ENCODE results near the gene CTBP2. TPM values are rescaled to one million over a fixed set of nuclear protein-coding genes. Genes with fewer than 3 reads are reported as not detected.
A peak's percentile ranks its signal among the peaks of the same experiment; 100 is the strongest.

Gene CTBP2
- total RNA-seq, 1 experiment from 2014 or later: 212 TPM

DNA sequence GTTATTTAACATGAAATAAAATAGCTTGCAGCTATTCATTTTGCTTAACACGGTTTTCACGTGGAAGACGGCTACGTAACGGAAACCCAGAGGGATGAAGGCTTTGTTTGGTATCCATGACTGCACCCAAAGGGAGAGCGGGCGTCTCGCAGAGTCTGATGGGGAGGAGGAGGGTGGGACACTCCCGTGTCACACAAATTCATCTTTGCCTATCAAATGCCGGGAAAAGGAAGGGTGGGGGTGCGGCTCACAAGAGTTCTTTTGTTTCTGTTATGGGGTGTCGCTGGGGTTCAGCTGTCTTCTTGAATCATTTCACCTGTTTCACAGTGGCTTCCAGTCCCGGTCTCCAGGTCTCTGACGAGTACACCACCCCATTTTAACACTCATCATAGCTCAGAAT is 110.0 kb downstream of the CTBP2 start:
- H3T11ph ChIP-seq (ENCODE audit: low read length): no peak overlapping the region
- H2BK12ac ChIP-seq (ENCODE audit: insufficient read length, low read depth, low read length): no peak overlapping the region
- H4K5ac ChIP-seq (ENCODE audit: insufficient read length, low read depth, low read length): no peak overlapping the region
- Mint-ChIP-seq H3K4me1 (peaks cover 66 to 68% of the 10 kb centered on the region in 2 experiments), H3K36me3 (ENCODE audit: insufficient read depth in 1 of 3, low read depth in 3 of 3) (peaks cover 27 to 48% (median 28%) of the 10 kb centered on the region in 3 experiments), H3K4me3 (no peak overlapping the region), H3K27me3 (ENCODE audit: low read depth) (no peaks in the 10 kb centered on the region), H3K9me3 (peaks cover 0 to 2% of the 10 kb centered on the region in 2 experiments; a peak in 1 of 5 replicates), H3K27ac (peak overlapping the region in 2 of 3 experiments; percentile 42 to 52; a peak in 3 of 7 replicates)
- peaks cover 16% of the 10 kb centered on the region for H3K79me1 ChIP-seq (ENCODE audit: insufficient read depth, low read depth, low read length, poor library complexity, severe bottlenecking)
- no peaks in the 10 kb centered on the region for H3K23me2 ChIP-seq (ENCODE audit: insufficient read length, low read depth, low read length, poor library complexity, severe bottlenecking)
- H3K27ac ChIP-seq (ENCODE audit: insufficient read length, low read depth, low read length): no peak overlapping the region
- H3K9ac ChIP-seq (ENCODE audit: extremely low read depth, insufficient read length, low read length): no peak overlapping the region
- H2BK20ac ChIP-seq (ENCODE audit: low read depth, low read length, poor library complexity, severe bottlenecking): no peak overlapping the region
- H2BK5ac ChIP-seq (ENCODE audit: insufficient read length, low read length): no peak overlapping the region
- no peak overlapping the region for H2AFZ ChIP-seq (ENCODE audit: low read length)
- WGBS (ENCODE audit: extremely low coverage, insufficient read length, low lambda C conversion rate): no CpG with 5 or more reads among the region's 14 CpGs
- H3K4ac ChIP-seq (ENCODE audit: low read depth, low read length): no peak overlapping the region
- H4K20me1 ChIP-seq (ENCODE audit: control insufficient read depth, insufficient read depth, insufficient read length): no peaks in the 10 kb centered on the region
- no peak overlapping the region for H2AK5ac ChIP-seq (ENCODE audit: insufficient read length, low read length)
- H3K56ac ChIP-seq (ENCODE audit: insufficient read length, low read depth, low read length): no peak overlapping the region
- no peaks in the 10 kb centered on the region for H3K27me3 ChIP-seq (ENCODE audit: insufficient read depth, low read length)
- H3K18ac ChIP-seq (ENCODE audit: insufficient read length, low read depth, low read length): no peak overlapping the region
- H3K4me2 ChIP-seq (ENCODE audit: insufficient read depth, insufficient read length, low read length): no peak overlapping the region
- H3K4me1 ChIP-seq (ENCODE audit: insufficient read depth, low read length): peaks cover 11% of the 10 kb centered on the region; the same call in 1 of the 2 replicates
- TF ChIP-seq, protein P1, sequence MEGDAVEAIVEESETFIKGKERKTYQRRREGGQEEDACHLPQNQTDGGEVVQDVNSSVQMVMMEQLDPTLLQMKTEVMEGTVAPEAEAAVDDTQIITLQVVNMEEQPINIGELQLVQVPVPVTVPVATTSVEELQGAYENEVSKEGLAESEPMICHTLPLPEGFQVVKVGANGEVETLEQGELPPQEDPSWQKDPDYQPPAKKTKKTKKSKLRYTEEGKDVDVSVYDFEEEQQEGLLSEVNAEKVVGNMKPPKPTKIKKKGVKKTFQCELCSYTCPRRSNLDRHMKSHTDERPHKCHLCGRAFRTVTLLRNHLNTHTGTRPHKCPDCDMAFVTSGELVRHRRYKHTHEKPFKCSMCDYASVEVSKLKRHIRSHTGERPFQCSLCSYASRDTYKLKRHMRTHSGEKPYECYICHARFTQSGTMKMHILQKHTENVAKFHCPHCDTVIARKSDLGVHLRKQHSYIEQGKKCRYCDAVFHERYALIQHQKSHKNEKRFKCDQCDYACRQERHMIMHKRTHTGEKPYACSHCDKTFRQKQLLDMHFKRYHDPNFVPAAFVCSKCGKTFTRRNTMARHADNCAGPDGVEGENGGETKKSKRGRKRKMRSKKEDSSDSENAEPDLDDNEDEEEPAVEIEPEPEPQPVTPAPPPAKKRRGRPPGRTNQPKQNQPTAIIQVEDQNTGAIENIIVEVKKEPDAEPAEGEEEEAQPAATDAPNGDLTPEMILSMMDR (conservative IDR thresholded peaks at IDR 0.05): no peak
- H3K14ac ChIP-seq (ENCODE audit: insufficient read depth, low read length): no peak overlapping the region
- H3K79me2 ChIP-seq (ENCODE audit: insufficient read depth, low read length): peaks cover 41% of the 10 kb centered on the region
- DNase-seq: no peak
- H2BK15ac ChIP-seq (ENCODE audit: low read depth, low read length): no peak overlapping the region
- H4K8ac ChIP-seq (replicated peaks; ENCODE audit: insufficient read length, low read depth, low read length): no peak overlapping the region
- H3K9me3 ChIP-seq (ENCODE audit: control insufficient read depth, low read depth, low read length): no peaks in the 10 kb centered on the region
- no peak overlapping the region for H3K23ac ChIP-seq (ENCODE audit: insufficient read length, low read depth, low read length)
- no peak overlapping the region for H2BK120ac ChIP-seq (ENCODE audit: low read depth, low read length, poor library complexity, severe bottlenecking)
- no peak overlapping the region for H4K91ac ChIP-seq (ENCODE audit: insufficient read length, low read depth, low read length)
